Stomach (tissue), 4 donors: ENCODE results near the gene GPR149.

Experiments
- CTCF ChIP-seq, 7 experiments: fragments of 450-650 bp in 4 of 7; fragments of 200-600 bp in 3 of 7; sonication (generic) in 3 of 7; IDR thresholded peaks; one replicate each; pipeline ENCODE4 v1.5.1; 2016 to 2019; ENCODE audit warnings: antibody characterized with exemption in 7 of 7, control low read depth in 2 of 7, mild to moderate bottlenecking in 1 of 7
- POLR2AphosphoS5 ChIP-seq, 3 donors: sonication (generic); formaldehyde crosslinking; IDR thresholded peaks; one replicate each; pipeline ENCODE4 v1.6.1; 2016; ENCODE audit warnings: antibody characterized with exemption in 3 of 3

- no peak for TF ChIP-seq CTCF (IDR thresholded peaks at IDR 0.05)
- no peak for TF ChIP-seq POLR2AphosphoS5 (IDR thresholded peaks at IDR 0.05)
Measured at GRCh38 chr3:154469585-154469984, 39.6 kb upstream of the GPR149 start.
